ENCODE measurements around the gene NME9.

NME9 gene

DNA sequence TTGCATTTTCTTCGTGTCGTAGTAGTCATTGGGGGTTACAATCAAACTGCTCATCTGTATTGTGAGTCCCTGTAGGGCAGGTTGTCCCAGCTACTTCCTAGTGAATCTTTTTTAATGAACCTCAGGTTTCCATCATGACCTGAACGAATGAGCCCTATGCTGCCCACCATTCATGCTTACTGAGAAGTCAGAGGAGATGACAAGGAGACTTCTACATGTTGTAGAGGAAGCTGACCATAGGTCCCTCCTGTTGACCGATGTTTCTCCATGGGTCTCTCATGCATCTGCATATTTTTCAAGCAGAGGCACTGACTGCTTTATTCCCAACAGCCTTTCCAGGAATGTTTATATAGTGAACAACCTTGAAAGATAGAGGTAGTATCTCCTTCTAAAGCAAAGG is 5.0 kb upstream of the NME9 start:
- no peak for DNase-seq (ENCODE audit: low read depth in 1 of 2, low spot score in 1 of 2)

GRCh38 chr3:138332472-138333073 is 2.9 kb upstream of the NME9 start:
- DNase-seq (ENCODE audit: low read depth in 1 of 2, low spot score in 1 of 2) = no peak

DNA sequence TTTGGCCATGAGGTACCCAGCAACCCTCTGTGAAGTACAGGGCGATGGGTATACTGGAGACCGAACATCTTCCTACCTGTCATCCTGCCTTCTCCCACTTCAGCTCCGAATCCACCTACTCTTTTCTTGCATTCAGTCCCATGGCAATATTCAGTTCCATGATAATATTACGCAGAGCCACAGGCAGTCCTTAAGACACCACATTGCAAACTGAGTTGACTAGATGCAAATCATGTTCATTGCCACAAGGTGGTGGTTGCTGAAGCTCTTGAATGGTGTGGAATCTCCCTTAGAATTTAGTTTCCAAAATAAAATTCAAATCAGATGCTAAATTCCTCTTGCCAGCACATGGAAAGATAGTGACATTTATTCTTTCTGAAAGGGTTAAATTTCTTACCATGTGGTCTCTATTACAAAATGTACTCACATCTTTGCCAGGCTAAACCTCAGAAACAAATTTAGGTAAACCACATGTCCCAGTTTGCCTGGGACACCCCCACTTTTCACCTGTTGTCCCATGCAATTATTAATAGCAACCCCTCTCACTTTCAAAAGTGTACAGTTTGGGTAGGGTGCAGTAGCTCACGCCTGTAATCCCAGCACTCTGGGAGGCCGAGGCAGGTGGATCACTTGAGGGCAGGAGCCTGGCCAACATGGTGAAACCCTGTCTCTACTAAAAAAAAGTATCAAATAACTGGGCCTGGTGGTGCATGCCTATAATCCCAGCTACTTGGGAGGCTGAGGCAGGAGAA is 1.7 kb upstream of the NME9 start:
- no peak for DNase-seq (ENCODE audit: low read depth in 1 of 2, low spot score in 1 of 2)

- no peak for DNase-seq (ENCODE audit: low read depth in 1 of 2, low spot score in 1 of 2)
Observed at GRCh38 chr3:138329984-138330293, 288 bp upstream of the NME9 start.

DNA sequence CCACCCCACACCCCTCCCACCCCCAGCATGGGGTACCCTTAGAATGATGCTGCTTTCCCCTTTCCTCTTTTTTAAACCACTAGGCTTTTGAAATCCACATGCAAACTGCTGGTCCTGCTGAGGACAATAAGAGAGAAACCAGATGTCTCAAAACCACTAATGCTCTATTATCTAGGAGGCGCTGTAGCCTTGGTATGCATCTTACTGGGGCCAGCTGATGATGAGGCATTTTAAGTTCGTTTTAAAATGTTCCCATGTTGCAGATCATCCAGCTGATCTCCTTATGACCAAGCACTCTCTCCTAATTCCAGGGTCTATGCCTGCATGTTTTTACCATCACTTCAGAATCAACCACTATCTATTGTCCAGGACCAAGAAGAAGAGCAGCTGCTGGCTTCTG is 1.3 kb downstream of the NME9 start:
- no peak for DNase-seq (ENCODE audit: low read depth in 1 of 2, low spot score in 1 of 2)

GRCh38 chr3:138327831-138328230 is 1.8 kb downstream of the NME9 start:
- DNase-seq (ENCODE audit: low read depth in 1 of 2, low spot score in 1 of 2) = no peak

DNA sequence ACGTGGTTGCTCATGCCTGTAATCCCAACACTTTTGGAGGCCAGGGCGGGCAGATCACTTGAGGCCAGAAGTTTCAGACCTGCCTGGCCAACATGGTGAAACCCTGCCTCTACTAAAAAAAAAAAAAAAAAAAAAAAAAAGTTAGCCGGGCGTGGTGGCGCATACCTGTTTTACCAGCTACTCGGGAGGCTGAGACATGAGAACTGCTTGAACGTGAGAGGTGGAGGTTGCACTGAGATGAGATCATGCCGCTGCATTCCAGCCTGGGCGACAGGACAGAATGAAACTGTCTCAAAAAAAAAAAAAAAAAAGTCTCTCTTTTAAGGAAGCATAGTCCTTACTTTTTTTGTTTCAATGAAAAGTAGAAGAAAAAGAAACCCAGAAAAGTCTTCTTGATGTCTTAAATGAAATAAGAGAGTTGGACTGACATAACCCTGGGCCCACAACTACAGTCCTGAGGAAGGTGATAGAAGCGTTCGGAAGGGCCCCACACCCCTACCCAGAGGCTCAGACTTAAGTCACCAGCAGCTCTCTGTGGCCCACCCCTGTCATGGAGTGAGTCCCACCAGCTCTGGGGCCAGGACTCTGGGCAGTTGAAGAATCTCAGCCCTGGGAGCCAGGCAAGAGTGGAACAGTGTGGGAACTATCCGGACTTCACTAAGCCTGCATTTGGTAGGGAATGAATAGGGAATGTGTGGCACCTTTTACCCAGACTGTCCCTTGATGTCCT is 2.6 kb downstream of the NME9 start:
- DNase-seq (ENCODE audit: low read depth in 1 of 2, low spot score in 1 of 2) = no peak

DNA sequence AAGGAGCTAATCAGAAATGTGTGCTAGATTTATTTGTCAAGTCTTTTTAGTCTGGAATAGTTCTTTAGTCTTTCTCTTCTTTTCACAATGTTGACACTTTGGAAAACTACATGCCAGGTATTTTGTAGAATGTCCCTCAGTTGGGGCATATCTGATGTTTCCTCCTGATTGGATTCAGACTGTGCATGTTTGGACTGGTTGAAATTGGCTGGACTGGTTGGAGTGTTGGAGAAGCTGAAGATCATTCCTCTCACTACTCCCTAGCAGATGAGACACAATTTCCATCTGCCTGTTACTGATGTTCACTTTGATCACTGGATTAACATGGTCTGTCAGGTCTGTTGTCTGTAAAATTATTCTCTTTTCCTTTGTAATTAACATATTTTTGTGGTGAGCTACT is 3.7 kb downstream of the NME9 start:
- no peak for DNase-seq (ENCODE audit: low read depth in 1 of 2, low spot score in 1 of 2)

GRCh38 chr3:138323971-138324370 is 5.7 kb downstream of the NME9 start:
- DNase-seq (ENCODE audit: low read depth in 1 of 2, low spot score in 1 of 2) = no peak

DNA sequence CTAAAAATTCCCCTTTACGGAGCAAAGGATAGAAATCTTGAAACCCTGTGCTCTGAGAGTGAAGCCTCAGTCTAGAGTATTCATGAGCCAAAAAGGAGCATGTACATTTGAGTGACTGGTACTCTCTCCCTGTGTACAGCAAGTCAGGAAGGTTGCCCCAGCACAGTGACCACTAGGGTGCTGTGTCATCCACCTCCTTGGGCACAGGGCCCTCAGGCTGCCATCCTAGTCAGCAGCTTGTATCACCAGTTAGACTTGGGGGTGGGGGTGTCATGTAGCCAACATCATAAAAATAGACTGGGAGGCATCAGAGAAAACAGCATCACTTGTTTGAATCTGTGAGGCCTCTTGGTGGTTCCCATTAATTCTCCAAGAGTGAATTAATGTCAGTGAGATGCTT is 12.0 kb downstream of the NME9 start:
- DNase-seq (ENCODE audit: low read depth in 1 of 2, low spot score in 1 of 2) = no peak

DNA sequence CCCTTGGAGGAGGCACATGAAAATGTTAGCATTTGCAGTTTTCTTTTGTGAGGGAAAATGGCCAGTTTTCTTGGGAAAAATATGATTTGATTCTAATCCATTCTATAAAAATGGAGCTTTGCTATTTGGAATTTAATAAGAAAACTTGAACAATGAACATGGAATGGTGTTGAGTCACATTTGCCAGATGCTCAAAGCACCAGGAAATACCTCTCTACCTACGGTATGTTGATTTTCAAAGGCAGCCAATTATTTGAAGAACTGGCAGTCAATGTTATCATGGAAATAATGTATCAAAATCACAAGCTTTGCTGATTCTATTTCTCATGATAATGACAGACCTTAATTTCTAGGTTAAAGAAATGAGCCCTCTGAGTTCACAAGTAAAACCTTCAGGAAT is 14.9 kb downstream of the NME9 start:
- DNase-seq (ENCODE audit: low read depth in 1 of 2, low spot score in 1 of 2) = no peak

- DNase-seq (ENCODE audit: low read depth in 1 of 2, low spot score in 1 of 2) = no peak
Observed at GRCh38 chr3:138310494-138310893, 19.2 kb downstream of the NME9 start.

DNA sequence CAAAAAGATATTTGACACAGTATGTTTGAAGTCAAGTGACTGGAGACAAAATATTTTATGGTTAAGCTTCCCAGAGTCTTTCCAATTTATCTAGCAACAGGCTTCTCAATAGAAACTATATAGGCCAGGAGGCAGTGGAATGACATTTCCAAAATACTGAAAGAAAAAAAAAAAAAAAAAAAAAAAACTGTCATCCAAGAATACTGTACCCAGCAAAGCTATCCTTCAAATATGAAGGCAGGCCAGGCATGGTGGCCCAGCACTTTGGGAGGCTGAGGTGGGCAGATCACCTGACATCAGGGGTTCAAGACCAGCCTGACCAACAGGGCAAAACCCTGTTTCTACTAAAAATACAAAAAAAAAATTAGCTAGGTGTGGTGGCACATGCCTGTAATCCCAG is 20.9 kb downstream of the NME9 start:
- DNase-seq (ENCODE audit: low read depth in 1 of 2, low spot score in 1 of 2) = no peak

GRCh38 chr3:138307899-138308298 is 21.8 kb downstream of the NME9 start:
- no peak for DNase-seq (ENCODE audit: low read depth in 1 of 2, low spot score in 1 of 2)

DNA sequence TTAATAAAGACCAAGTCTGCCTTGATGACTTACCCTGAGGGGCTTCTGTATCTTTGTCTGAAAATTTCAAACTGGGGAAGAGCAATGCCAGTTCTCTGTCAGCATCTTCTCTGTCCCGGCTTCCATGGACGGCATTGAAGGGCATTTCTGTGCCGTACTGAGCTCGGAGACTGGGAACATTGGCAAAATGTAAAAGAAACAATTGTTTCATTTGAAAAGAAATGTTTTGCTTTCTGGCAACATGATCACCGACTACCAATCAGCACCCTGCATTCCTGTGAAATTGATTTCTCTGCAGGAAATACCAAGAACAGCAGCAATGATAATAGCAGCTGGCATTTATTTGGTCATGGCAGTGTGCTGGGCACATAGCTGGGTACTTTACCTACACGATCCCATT is 26.2 kb downstream of the NME9 start:
- no peak for DNase-seq (ENCODE audit: low read depth in 1 of 2, low spot score in 1 of 2)

- DNase-seq (ENCODE audit: low read depth in 1 of 2, low spot score in 1 of 2) = no peak
Observed at GRCh38 chr3:138300647-138301046, 29.0 kb downstream of the NME9 start.

DNA sequence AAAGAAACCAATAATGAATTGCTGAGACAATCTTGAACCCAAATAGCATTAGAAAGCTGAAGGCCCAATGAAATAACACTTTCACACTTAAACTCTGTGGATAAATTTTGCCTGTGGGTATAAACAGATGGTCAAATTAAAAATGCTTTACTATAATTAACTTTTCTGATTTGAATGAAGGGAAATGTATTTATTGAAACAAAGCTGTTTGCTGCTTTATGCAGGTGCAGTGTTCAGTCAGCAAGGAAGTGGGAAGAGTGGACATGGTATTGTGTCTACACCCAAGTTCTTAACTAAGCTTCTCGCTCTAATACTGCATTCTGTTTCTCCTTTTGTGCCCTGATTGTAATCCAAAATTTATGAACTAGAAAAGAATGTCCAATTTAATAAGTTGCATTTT is 31.8 kb downstream of the NME9 start:
- no peak for DNase-seq (ENCODE audit: low read depth in 1 of 2, low spot score in 1 of 2)

- no peak for DNase-seq (ENCODE audit: low read depth in 1 of 2, low spot score in 1 of 2)
Observed at GRCh38 chr3:138297059-138297607, 32.5 kb downstream of the NME9 start.

DNA sequence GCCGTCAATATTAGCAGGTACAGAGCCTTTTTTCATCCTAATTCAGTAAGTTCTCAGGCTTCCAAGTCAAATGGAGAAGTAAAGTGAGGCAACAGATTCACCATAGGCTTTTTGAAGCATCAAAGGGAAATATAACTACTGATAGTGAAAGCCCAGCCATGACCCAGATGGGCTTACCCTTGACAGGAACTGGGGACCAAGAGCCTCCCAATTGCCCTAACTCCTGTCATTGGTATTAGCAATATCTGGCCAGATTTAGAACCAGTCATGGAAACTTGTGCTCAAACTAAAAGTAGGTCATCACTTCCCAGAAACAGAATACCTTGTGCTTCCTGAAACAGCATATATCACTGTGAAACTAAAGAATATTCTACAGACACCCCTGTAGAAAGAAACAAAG is 33.0 kb downstream of the NME9 start:
- DNase-seq (ENCODE audit: low read depth in 1 of 2, low spot score in 1 of 2) = no peak

DNA sequence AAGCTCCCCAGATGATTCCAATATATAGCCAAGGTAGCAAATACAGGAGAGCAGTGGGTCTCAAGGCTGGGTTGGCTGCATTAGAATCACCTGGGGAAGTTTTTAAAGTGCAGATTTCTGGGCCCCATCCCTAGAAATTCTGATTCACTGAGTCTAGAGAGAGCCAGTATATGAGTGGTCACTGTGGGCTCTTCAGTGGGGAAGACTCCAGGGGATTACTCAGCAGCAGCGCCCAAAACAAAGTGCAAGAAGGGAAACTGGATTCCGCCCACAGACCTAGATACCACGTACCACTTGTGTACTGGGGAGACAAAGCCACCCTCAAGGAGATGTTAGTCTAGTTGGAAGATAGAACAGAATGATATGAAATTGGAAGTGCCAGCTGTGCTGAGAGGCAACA is 40.0 kb downstream of the NME9 start:
- no peak for DNase-seq (ENCODE audit: low read depth in 1 of 2, low spot score in 1 of 2)

- no peak for DNase-seq (ENCODE audit: low read depth in 1 of 2, low spot score in 1 of 2)
Observed at GRCh38 chr3:138289260-138289659, 40.4 kb downstream of the NME9 start.

GRCh38 chr3:138284957-138285477 is 44.6 kb downstream of the NME9 start:
- DNase-seq (ENCODE audit: low read depth in 1 of 2, low spot score in 1 of 2) = no peak

All from activated T-helper 1 cell treated with anti-CD3 and anti-CD28 coated beads, Interleukin-2, amount 50 U/mL, for 16 hours (primary cell).